Kidney epithelial cell (primary cell): ENCODE measurements around the gene ZDHHC13. TPM values are rescaled to one million over a fixed set of nuclear protein-coding genes. Genes with fewer than 3 reads are reported as not detected.

ENCODE experiments used
- DNase-seq: peaks from one replicate; pipeline ENCODE4 v3.0.0-alpha.2; 2010; ENCODE audit warnings: low read depth
- H3K27me3 ChIP-seq: 2 replicates; pipeline ENCODE4 v1.6.0; 2011; ENCODE audit warnings: low read length; ENCODE audit not compliant: control insufficient read depth, insufficient read depth
- H3K36me3 ChIP-seq: 2 replicates; pipeline ENCODE4 v1.5.1; 2011; ENCODE audit warnings: low read length; ENCODE audit not compliant: control insufficient read depth, insufficient read depth
- H3K4me3 ChIP-seq: 2 replicates; pipeline ENCODE4 v1.5.1; 2011; ENCODE audit warnings: low read depth, mild to moderate bottlenecking, control low read depth, low read length
- total RNA-seq: library from RNA; depleted of rRNA; stranded (reverse); fragments of >200 nt; gene quantifications from 2 replicates; pipeline ENCODE4 v1.2.3, GENCODE V29; 2015
- TF ChIP-seq, protein P1 (sequence below): IDR thresholded peaks from 2 replicates; pipeline ENCODE4 v1.5.1; 2011; ENCODE audit warnings: mild to moderate bottlenecking, moderate library complexity, low read length, control low read depth, inconsistent platforms; ENCODE audit not compliant: insufficient read depth, poor library complexity, severe bottlenecking

The ZDHHC13 gene
- total RNA-seq, 1 donor from 2014 or later: 23.3 TPM

DNA sequence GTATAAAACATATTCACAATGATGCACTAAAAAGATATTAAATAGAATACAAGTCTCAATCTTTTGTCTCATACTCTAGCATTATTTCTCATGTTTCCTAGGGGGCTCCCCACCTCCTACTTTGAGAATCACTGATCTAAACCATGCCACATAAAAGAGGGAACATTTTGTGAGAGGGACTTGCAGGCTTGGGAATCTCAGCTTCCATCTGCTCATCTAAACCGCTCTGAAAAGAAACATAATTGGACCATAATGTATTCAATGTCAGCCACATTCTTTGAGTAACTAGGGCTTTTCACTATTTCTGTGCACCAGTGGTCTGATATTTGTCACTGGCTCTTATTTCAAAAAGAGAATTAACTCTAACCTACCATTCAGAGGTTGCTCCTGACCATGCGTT lies 91.2 kb downstream of the ZDHHC13 start:
- Histone ChIP-seq H3K27me3 (peaks cover 3% of the 10 kb centered on the region), H3K4me3 (no peak overlapping the region), H3K36me3 (no peaks in the 10 kb centered on the region)
- TF ChIP-seq, protein P1, sequence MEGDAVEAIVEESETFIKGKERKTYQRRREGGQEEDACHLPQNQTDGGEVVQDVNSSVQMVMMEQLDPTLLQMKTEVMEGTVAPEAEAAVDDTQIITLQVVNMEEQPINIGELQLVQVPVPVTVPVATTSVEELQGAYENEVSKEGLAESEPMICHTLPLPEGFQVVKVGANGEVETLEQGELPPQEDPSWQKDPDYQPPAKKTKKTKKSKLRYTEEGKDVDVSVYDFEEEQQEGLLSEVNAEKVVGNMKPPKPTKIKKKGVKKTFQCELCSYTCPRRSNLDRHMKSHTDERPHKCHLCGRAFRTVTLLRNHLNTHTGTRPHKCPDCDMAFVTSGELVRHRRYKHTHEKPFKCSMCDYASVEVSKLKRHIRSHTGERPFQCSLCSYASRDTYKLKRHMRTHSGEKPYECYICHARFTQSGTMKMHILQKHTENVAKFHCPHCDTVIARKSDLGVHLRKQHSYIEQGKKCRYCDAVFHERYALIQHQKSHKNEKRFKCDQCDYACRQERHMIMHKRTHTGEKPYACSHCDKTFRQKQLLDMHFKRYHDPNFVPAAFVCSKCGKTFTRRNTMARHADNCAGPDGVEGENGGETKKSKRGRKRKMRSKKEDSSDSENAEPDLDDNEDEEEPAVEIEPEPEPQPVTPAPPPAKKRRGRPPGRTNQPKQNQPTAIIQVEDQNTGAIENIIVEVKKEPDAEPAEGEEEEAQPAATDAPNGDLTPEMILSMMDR: no peak
- no peak for DNase-seq

DNA sequence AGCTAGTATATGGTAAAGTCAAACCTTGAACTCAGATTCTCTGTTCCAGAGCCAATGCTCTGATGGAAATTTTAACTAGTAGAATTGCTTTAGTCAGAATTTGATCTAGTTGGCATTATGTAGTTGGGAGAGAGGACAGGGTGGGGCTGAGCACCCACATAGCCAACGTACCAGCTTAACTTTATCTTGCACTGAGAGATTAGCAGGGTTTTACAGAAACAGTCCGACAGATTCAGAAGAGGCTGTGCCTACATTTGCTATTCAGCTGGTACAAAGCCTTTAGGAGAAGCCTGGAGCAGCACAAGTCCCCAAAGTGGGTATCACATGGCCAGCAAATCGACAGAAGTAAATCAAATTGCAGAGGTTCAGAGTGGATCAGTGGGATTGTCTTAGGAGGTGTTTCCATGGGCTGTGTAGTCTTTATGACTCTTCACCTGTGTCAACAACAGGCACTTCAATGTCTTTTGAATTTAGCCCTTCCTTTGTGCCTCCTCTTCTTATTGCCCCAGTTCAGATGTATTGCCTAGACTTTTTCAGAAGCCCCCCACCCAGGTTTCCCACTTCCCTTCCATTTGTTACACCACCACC lies 92.1 kb downstream of the ZDHHC13 start:
- DNase-seq: no peak
- TF ChIP-seq, protein P1: no peak
- peaks cover 3% of the 10 kb centered on the region for H3K27me3 ChIP-seq
- no peak overlapping the region for H3K4me3 ChIP-seq
- H3K36me3 ChIP-seq: no peaks in the 10 kb centered on the region

DNA sequence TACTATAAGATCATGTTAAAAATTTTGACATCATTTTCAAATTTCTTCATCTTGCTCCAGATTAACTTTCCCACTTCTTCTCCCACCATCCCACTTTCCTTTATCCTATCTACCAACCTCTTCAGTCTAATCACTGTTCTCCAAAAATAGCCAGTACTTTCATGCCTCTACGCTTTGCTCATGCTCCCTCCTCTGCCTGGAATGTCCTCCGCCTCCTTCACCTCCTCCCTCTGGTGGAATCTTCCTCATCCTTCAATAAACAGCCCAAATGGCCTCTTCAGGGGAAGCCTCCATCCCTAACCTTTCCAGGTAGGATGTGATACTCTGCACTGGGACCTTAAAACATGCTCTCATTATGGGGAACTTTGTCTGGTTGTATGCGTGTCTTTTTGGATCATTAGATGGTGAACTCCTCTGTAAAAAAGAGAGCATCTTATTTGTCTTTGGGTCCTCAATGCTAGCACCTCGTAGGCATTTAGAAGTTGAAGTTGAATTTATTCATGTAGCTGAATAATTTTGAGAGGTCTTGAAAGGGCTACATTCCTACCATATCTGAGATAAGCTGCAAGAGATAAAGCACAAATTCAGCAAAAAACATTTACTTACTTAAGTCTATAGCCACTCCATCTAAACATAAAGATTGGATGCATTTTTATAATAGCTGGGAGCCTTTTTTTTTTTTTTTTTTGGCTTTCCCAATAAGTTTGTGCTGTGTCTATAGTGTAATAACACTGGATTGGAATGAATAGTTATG lies 92.8 kb downstream of the ZDHHC13 start:
- TF ChIP-seq, protein P1: no peak
- Histone ChIP-seq H3K36me3 (no peaks in the 10 kb centered on the region), H3K27me3 (peaks cover 3% of the 10 kb centered on the region), H3K4me3 (no peak overlapping the region)
- DNase-seq: no peak

DNA sequence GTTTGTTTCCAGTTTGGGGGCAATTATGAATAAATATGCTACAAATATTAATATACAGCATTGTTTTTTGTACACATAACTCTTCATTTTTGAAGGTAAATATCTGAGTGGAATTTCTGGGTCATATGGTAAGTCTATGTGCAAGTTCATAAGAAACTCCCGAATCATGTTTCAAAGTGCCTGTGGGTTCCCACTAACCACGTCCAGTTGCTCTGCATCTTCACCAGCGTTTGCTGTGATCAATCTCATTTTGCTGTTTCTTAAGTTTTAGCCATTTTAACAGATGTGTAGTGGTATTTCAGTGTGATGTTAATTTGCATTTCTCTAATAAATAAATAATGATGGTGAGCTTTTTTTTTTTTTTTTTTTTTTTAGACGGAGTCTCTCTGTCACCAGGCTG lies 99.1 kb downstream of the ZDHHC13 start:
- Histone ChIP-seq H3K36me3 (no peaks in the 10 kb centered on the region), H3K27me3 (no peaks in the 10 kb centered on the region), H3K4me3 (no peak overlapping the region)
- no peak for DNase-seq
- TF ChIP-seq, protein P1: no peak

DNA sequence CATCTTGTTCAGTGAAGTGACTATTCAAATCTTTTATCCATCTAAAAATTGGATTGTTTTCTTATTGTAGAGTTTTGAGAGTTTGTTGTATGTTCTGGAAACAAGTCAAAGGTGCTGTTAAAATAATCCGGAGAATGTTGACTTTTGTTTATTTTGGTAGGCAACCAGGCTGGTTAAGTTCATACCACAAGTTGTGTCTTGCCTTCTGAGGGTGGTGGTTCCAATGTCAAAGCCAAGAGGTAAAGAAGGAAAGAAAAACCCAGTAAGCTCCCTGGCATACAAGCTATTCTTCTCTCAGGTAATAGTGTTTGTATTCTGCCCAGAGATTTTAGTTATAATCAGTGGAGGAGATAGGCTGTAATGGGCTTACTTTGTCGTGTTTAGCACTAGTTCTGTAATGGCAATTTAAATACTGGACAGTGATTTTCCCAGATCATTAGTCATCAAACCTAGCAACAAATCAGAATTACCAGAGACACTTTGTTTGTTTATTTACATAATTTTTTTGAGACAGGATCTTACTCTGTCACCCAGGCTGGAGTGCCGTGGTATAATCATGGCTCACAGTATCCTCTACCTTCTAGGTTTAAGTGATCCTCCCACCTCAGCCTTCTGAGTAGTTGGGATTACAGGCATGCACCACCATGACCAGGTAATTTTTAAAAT lies 99.9 kb downstream of the ZDHHC13 start:
- TF ChIP-seq, protein P1: no peak
- H3K4me3 ChIP-seq: no peak overlapping the region
- H3K27me3 ChIP-seq: no peaks in the 10 kb centered on the region
- H3K36me3 ChIP-seq: no peaks in the 10 kb centered on the region
- no peak for DNase-seq
